GM18526 (cell line): Measurements from ENCODE around the gene PYGB.

ENCODE experiments used
- POLR2A ChIP-seq: IDR thresholded peaks from 3 replicates; pipeline ENCODE4 v1.6.1; 2011; ENCODE audit not compliant: insufficient read length; ENCODE audit errors: extremely low read depth

PYGB gene

GRCh38 chr20:25310921-25311728 is 63.2 kb downstream of the PYGB start:
- no peak for TF ChIP-seq POLR2A

GRCh38 chr20:25313593-25313992 is 65.7 kb downstream of the PYGB start:
- no peak for TF ChIP-seq POLR2A

GRCh38 chr20:25314497-25315417 is 66.9 kb downstream of the PYGB start:
- TF ChIP-seq POLR2A: no peak

- TF ChIP-seq POLR2A: no peak
These were observed 67.7 kb downstream of the PYGB start for GRCh38 chr20:25315418-25316210.

GRCh38 chr20:25316506-25317190 is 68.8 kb downstream of the PYGB start:
- TF ChIP-seq POLR2A: no peak

- TF ChIP-seq POLR2A: no peak
These were observed 69.6 kb downstream of the PYGB start for GRCh38 chr20:25317351-25318075.

- peak; percentile 45 for TF ChIP-seq POLR2A
These were observed 70.8 kb downstream of the PYGB start for GRCh38 chr20:25318471-25319240.

- no peak for TF ChIP-seq POLR2A
These were observed 71.6 kb downstream of the PYGB start for GRCh38 chr20:25319241-25320034.

- TF ChIP-seq POLR2A: no peak
These were observed 72.3 kb downstream of the PYGB start for GRCh38 chr20:25320035-25320800.

- TF ChIP-seq POLR2A: no peak
These were observed 73.5 kb downstream of the PYGB start for GRCh38 chr20:25321262-25321831.

GRCh38 chr20:25321991-25322390 is 74.1 kb downstream of the PYGB start:
- no peak for TF ChIP-seq POLR2A

- no peak for TF ChIP-seq POLR2A
These were observed 75.8 kb downstream of the PYGB start for GRCh38 chr20:25323496-25324246.
